Lower leg skin (tissue), 4 donors: ENCODE measurements around the gene TBC1D10A. TPM values are rescaled to one million over a fixed set of nuclear protein-coding genes. Genes with fewer than 3 reads are reported as not detected.

Experiments
- DNase-seq, 2 donors: peaks; one replicate each; pipeline ENCODE4 v3.0.0-alpha.2; 2019; ENCODE audit warnings: low spot score in 2 of 2
- H3K4me3 ChIP-seq: fragments of 200-600 bp; sonication (generic); 2 replicates; pipeline ENCODE4 v1.5.1; 2017; ENCODE audit warnings: mild to moderate bottlenecking, low read depth; ENCODE audit not compliant: poor library complexity, severe bottlenecking
- POLR2A ChIP-seq, 2 donors: fragments of 450-650 bp; IDR thresholded peaks; one replicate each; pipeline ENCODE4 v1.6.1; 2016 to 2017; ENCODE audit warnings: antibody characterized with exemption in 2 of 2, mild to moderate bottlenecking in 1 of 2, moderate library complexity in 1 of 2
- WGBS, 2 donors: methylation state at CpG; one replicate each; pipeline ENCODE4 v1.1.5; 2018; 5-methylcytosine and 5-hydroxymethylcytosine counted together
- intact Hi-C: fragments of 100-400 bp; cut with DNase I; formaldehyde crosslinking; loops from one replicate; pipeline ENCODE4 v1.15.0; 2023; ENCODE audit warnings: low total_unique reads
- total RNA-seq, 4 donors: library from RNA; depleted of rRNA; stranded (reverse); fragments of >200 nt; gene quantifications; one replicate each; pipeline ENCODE4 v1.1.0, GENCODE V29; 2016
- TF ChIP-seq, protein P1 (sequence below), 3 donors: fragments of 450-650 bp; IDR thresholded peaks; one replicate each; pipeline ENCODE4 v1.5.1; 2016; ENCODE audit warnings: antibody characterized with exemption in 3 of 3, mild to moderate bottlenecking in 3 of 3, moderate library complexity in 2 of 3

Gene TBC1D10A
- total RNA-seq, 4 donors from 2014 or later: 64.8 to 80.1 (median 74.2) TPM

DNA sequence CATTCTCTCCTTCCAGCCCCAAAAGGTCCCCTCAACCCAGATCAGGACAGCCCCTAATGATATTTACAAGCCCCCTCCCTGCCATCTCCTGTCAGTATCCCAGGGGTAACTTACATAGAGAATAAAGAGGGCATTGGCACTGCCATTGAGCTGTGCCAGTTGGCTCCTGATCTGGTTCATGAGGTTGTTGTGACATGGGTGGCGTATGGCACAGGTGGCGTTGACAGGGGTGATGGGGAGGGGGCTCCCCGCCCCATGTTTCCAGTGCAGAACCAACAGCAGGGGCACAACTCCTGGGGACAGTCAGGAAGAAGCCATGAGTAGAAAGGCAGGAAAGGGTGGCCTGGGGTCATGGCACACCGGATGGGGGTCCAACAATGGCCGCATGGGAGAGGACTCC lies 82.1 kb downstream of the TBC1D10A start:
- no peak overlapping the region for H3K4me3 ChIP-seq
- TF ChIP-seq, protein P1, sequence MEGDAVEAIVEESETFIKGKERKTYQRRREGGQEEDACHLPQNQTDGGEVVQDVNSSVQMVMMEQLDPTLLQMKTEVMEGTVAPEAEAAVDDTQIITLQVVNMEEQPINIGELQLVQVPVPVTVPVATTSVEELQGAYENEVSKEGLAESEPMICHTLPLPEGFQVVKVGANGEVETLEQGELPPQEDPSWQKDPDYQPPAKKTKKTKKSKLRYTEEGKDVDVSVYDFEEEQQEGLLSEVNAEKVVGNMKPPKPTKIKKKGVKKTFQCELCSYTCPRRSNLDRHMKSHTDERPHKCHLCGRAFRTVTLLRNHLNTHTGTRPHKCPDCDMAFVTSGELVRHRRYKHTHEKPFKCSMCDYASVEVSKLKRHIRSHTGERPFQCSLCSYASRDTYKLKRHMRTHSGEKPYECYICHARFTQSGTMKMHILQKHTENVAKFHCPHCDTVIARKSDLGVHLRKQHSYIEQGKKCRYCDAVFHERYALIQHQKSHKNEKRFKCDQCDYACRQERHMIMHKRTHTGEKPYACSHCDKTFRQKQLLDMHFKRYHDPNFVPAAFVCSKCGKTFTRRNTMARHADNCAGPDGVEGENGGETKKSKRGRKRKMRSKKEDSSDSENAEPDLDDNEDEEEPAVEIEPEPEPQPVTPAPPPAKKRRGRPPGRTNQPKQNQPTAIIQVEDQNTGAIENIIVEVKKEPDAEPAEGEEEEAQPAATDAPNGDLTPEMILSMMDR (IDR thresholded peaks at IDR 0.05): no peak
- no peak for TF ChIP-seq POLR2A (IDR thresholded peaks at IDR 0.05)
- 90% methylated on average over 5 of the region's 5 CpGs for WGBS, 2 donors
- intact Hi-C loops: no loop called here
- no peak for DNase-seq

GRCh38 chr22:30244066-30244465 lies 82.7 kb downstream of the TBC1D10A start:
- 92 to 93% methylated on average over 10 of the region's 10 CpGs for WGBS, 2 donors
- DNase-seq: no peak
- H3K4me3 ChIP-seq: no peak overlapping the region
- intact Hi-C loops: no loop called here
- TF ChIP-seq, protein P1 (IDR thresholded peaks at IDR 0.05): no peak
- no peak for TF ChIP-seq POLR2A (IDR thresholded peaks at IDR 0.05)

GRCh38 chr22:30243661-30244060 lies 83.1 kb downstream of the TBC1D10A start:
- TF ChIP-seq, protein P1 (IDR thresholded peaks at IDR 0.05): no peak
- no peak for TF ChIP-seq POLR2A (IDR thresholded peaks at IDR 0.05)
- 85 to 86% methylated on average over 18 to 22 of the region's 22 CpGs for WGBS, 2 donors
- DNase-seq: no peak
- no peak overlapping the region for H3K4me3 ChIP-seq
- intact Hi-C loops: no loop called here

Other genes with a start within 250 kb of the TBC1D10A start
- not detected for gene HORMAD2, start 246.5 kb downstream of the TBC1D10A start, total RNA-seq
- gene LIF, start 80.2 kb downstream of the TBC1D10A start, total RNA-seq: 10 to 100 TPM in 1 of 4 donors, 1 to 10 TPM in 3; 5.2 to 11.8 (median 7.0) TPM
- gene OSM, start 60.1 kb downstream of the TBC1D10A start, total RNA-seq: under 1 TPM in 3 of 4 donors, not detected in 1; 0.27 to 0.34 (median 0.29) TPM
- gene CASTOR1, start 37.4 kb downstream of the TBC1D10A start, total RNA-seq: 10 to 100 TPM; 16.3 to 38.1 (median 22.6) TPM
- gene SF3A1, start 30.0 kb upstream of the TBC1D10A start, total RNA-seq: 100 to 1,000 TPM in 2 of 4 donors, 10 to 100 TPM in 2; 72.4 to 169 (median 114) TPM
- gene CCDC157, start 30.1 kb upstream of the TBC1D10A start, total RNA-seq: 1 to 10 TPM in 3 of 4 donors, under 1 TPM in 1; 0.17 to 4.5 (median 2.7) TPM
- 1 to 10 TPM; 6.9 to 7.8 (median 7.3) TPM for gene RNF215, start 60.5 kb upstream of the TBC1D10A start, total RNA-seq
- 10 to 100 TPM in 2 of 4 donors, 1 to 10 TPM in 2; 3.6 to 18.8 (median 13.3) TPM for gene SEC14L2, start 70.1 kb upstream of the TBC1D10A start, total RNA-seq
- gene MTFP1, start 98.8 kb upstream of the TBC1D10A start, total RNA-seq: 10 to 100 TPM in 1 of 4 donors, 1 to 10 TPM in 3; 5.2 to 13.3 (median 8.7) TPM
- under 1 TPM in 1 of 4 donors, not detected in 3; 0.25 TPM for gene SEC14L3, start 145.1 kb upstream of the TBC1D10A start, total RNA-seq
- gene SEC14L4, start 178.8 kb upstream of the TBC1D10A start, total RNA-seq: 1 to 10 TPM in 2 of 4 donors, under 1 TPM in 1, not detected in 1; 0.08 to 2.6 (median 1.4) TPM
- 10 to 100 TPM in 3 of 4 donors, 1 to 10 TPM in 1; 7.7 to 72.1 (median 45.0) TPM for gene SEC14L6, start 219.8 kb upstream of the TBC1D10A start, total RNA-seq
- gene GAL3ST1, start 247.7 kb upstream of the TBC1D10A start, total RNA-seq: 1 to 10 TPM in 3 of 4 donors, under 1 TPM in 1; 0.61 to 6.4 (median 1.9) TPM